Measurements from ENCODE around the gene BRICD5.
"Not testable (repeated sequence)": the region's sequence is repeated elsewhere in the genome, so short reads cannot be mapped to it uniquely, and the experiment has no call there.

DNA sequence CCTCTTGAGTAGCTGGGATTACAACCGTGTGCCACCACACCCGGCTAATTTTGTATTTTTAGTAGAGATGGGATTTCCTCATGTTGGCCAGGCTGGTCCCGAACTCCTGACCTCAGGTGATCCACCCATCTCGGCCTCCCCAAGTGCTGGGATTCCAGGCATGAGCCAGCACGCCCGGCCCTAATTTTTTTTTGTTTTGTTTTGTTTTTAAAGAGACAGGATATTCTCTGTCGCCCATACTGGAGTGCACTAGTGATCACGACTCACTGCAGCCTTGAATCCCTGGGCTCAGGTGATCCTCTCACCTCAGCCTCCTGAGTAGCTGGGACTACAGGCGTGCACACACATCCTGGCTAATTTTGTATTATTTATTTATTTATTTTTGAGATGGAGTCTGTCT is 29.7 kb upstream of the BRICD5 start:
- TF ChIP-seq, protein P1, sequence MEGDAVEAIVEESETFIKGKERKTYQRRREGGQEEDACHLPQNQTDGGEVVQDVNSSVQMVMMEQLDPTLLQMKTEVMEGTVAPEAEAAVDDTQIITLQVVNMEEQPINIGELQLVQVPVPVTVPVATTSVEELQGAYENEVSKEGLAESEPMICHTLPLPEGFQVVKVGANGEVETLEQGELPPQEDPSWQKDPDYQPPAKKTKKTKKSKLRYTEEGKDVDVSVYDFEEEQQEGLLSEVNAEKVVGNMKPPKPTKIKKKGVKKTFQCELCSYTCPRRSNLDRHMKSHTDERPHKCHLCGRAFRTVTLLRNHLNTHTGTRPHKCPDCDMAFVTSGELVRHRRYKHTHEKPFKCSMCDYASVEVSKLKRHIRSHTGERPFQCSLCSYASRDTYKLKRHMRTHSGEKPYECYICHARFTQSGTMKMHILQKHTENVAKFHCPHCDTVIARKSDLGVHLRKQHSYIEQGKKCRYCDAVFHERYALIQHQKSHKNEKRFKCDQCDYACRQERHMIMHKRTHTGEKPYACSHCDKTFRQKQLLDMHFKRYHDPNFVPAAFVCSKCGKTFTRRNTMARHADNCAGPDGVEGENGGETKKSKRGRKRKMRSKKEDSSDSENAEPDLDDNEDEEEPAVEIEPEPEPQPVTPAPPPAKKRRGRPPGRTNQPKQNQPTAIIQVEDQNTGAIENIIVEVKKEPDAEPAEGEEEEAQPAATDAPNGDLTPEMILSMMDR (IDR thresholded peaks at IDR 0.05) = not testable (repeated sequence)
- TF ChIP-seq ZFX (IDR thresholded peaks at IDR 0.05; ENCODE audit: borderline replicate concordance) = not testable (repeated sequence)
